HCT116 (cell line): ENCODE results near the gene RBMS1. TPM values are rescaled to one million over a fixed set of nuclear protein-coding genes. Genes with fewer than 3 reads are reported as not detected.

ENCODE experiments used
- ATAC-seq: fragments of 200-7000 bp; cut with Tn5 transposase; 2 replicates; pipeline ENCODE4 v1.9.1; 2020; ENCODE audit warnings: mild to moderate bottlenecking, moderate library complexity
- BruUV-seq: library from RNA; stranded (reverse); fragments of 400-500 nt; replicated peaks from 2 replicates; lab custom pipeline; 2021; lab: Mats Ljungman, UMichigan
- CTCF ChIA-PET: fragments of 300-600 bp; sonication (Branson Sonifier 250); formaldehyde crosslinking; loops from one replicate; lab custom pipeline; 2021; ENCODE audit warnings: antibody characterized with exemption; lab: Charles Lee
- POLR2A ChIA-PET: fragments of 300-600, 350-600 bp; sonication (Branson Sonifier 250); formaldehyde crosslinking; loops from one replicate; lab custom pipeline; 2021; ENCODE audit warnings: antibody characterized with exemption; lab: Charles Lee
- RAD21 ChIA-PET, 2 experiments: fragments of 300-600 bp; sonication (Branson Sonifier 250); formaldehyde crosslinking; loops; one replicate each; lab custom pipeline; 2023; ENCODE audit warnings: low total read pairs in 2 of 2; ENCODE audit not compliant: uncharacterized antibody in 2 of 2, unreplicated experiment in 2 of 2, low non-redundant PET in 1 of 2; lab: Charles Lee
- DNase-seq: peaks from one replicate; pipeline ENCODE4 v3.0.0-alpha.2; 2010; ENCODE audit warnings: low read depth, low spot score
- H2AFZ ChIP-seq: fragments of 200-600 bp; shearing (Covaris generic), sonication (generic); 2 replicates; pipeline ENCODE4 v1.6.1; 2017; ENCODE audit warnings: low read depth, mixed run types, mixed read lengths, antibody characterized with exemption, low read length; ENCODE audit not compliant: poor library complexity, severe bottlenecking
- H3K27ac ChIP-seq: 2 replicates; pipeline ENCODE4 v1.5.1; 2012; ENCODE audit warnings: low read depth, low read length
- H3K27me3 ChIP-seq: fragments of 200-600 bp; sonication (generic); 2 replicates; pipeline ENCODE4 v1.6.1; 2016; ENCODE audit warnings: mixed run types, low read length, mixed read lengths; ENCODE audit not compliant: insufficient read depth
- H3K36me3 ChIP-seq, 2 experiments: fragments of 200-500 bp in 1 of 2; fragments of 200-600 bp in 1 of 2; sonication (Bioruptor generic) in 1 of 2; sonication (generic) in 1 of 2; 2 replicates each; pipeline versions ENCODE4 v1.5.1 to v1.6.1; 2014 to 2016; ENCODE audit warnings: low read length in 2 of 2, inconsistent platforms in 1 of 2, mixed read lengths in 1 of 2, mixed run types in 1 of 2; ENCODE audit not compliant: insufficient read depth in 2 of 2, control insufficient read depth in 1 of 2
- H3K4me1 ChIP-seq, 2 experiments: fragments of 200-600 bp in 1 of 2; sonication (generic) in 1 of 2; 2 replicates each; pipeline versions ENCODE4 v1.5.1 to v1.6.1; 2012 to 2017; ENCODE audit warnings: low read length in 2 of 2, inconsistent platforms in 1 of 2, mild to moderate bottlenecking in 1 of 2, mixed read lengths in 1 of 2, mixed run types in 1 of 2, moderate library complexity in 1 of 2; ENCODE audit not compliant: insufficient read depth in 2 of 2, control insufficient read depth in 1 of 2
- H3K4me2 ChIP-seq: fragments of 200-600 bp; sonication (generic); 2 replicates; pipeline ENCODE4 v1.6.1; 2017; ENCODE audit warnings: mixed run types, low read length, mixed read lengths
- H3K4me3 ChIP-seq, 2 experiments: fragments of 200-600 bp in 1 of 2; sonication (generic) in 1 of 2; replicated peaks in 1 of 2; 2 replicates each; pipeline ENCODE4 v1.5.1; 2011 to 2016; ENCODE audit warnings: low read length in 2 of 2, control low read depth in 1 of 2, low read depth in 1 of 2, mild to moderate bottlenecking in 1 of 2, mixed read lengths in 1 of 2, mixed run types in 1 of 2
- H3K79me2 ChIP-seq: fragments of 200-600 bp; sonication (generic); 2 replicates; pipeline ENCODE4 v1.6.1; 2017; ENCODE audit warnings: mild to moderate bottlenecking, mixed run types, low read length, moderate library complexity, mixed read lengths; ENCODE audit not compliant: insufficient read depth
- H3K9ac ChIP-seq: fragments of 200-600 bp; sonication (generic); 2 replicates; pipeline ENCODE4 v1.6.1; 2016; ENCODE audit warnings: low read length, mixed read lengths
- H3K9me2 ChIP-seq: fragments of 200-600 bp; sonication (generic), shearing (Covaris generic); 2 replicates; pipeline ENCODE4 v1.6.1; 2017; ENCODE audit warnings: mixed run types, mild to moderate bottlenecking, moderate library complexity; ENCODE audit not compliant: insufficient read depth
- H3K9me3 ChIP-seq, 2 experiments: fragments of 200-500 bp in 1 of 2; fragments of 200-600 bp in 1 of 2; sonication (Bioruptor generic) in 1 of 2; sonication (generic) in 1 of 2; 2 replicates each; pipeline ENCODE4 v1.6.1; 2014 to 2017; ENCODE audit warnings: low read length in 2 of 2, mixed read lengths in 2 of 2, inconsistent platforms in 1 of 2, low read depth in 1 of 2, mild to moderate bottlenecking in 1 of 2, mixed run types in 1 of 2, moderate library complexity in 1 of 2; ENCODE audit not compliant: control insufficient read depth in 1 of 2, insufficient read depth in 1 of 2
- H4K20me1 ChIP-seq: fragments of 200-600 bp; sonication (generic), shearing (Covaris generic); 2 replicates; pipeline ENCODE4 v1.6.1; 2017; ENCODE audit warnings: mixed run types, mild to moderate bottlenecking, moderate library complexity; ENCODE audit not compliant: insufficient read depth
- ATF3 ChIP-seq: IDR thresholded peaks from 2 replicates; pipeline ENCODE4 v1.6.1; 2012
- EGR1 ChIP-seq: IDR thresholded peaks from 2 replicates; pipeline ENCODE4 v1.6.1; 2012; ENCODE audit warnings: low read depth
- ELF1 ChIP-seq: IDR thresholded peaks from 2 replicates; pipeline ENCODE4 v1.6.1; 2012; ENCODE audit warnings: low read depth, borderline replicate concordance
- EZH2 ChIP-seq: fragments of 200-600 bp; sonication (generic); IDR thresholded peaks from 2 replicates; pipeline ENCODE4 v1.6.1; 2017; ENCODE audit warnings: antibody characterized with exemption, mixed run types
- RAD21 ChIP-seq: IDR thresholded peaks from 2 replicates; pipeline ENCODE4 v1.6.1; 2012; ENCODE audit warnings: low read depth, mild to moderate bottlenecking
- SIN3A ChIP-seq: IDR thresholded peaks from 2 replicates; pipeline ENCODE4 v1.6.1; 2012; ENCODE audit warnings: low read depth
- SRF ChIP-seq: IDR thresholded peaks from 2 replicates; pipeline ENCODE4 v1.6.1; 2012; ENCODE audit warnings: low read depth
- ZBTB33 ChIP-seq: IDR thresholded peaks from 2 replicates; pipeline ENCODE4 v1.6.1; 2011; ENCODE audit warnings: mild to moderate bottlenecking, low read length, moderate library complexity; ENCODE audit not compliant: insufficient replicate concordance; ENCODE audit errors: extremely low read depth
- intact Hi-C: fragments of 100-400 bp; cut with micrococcal nuclease; formaldehyde crosslinking; loops from 2 replicates; pipeline ENCODE4 v1.10.0; 2022
- total RNA-seq: library from RNA; stranded (reverse); gene quantifications from one replicate; pipeline ENCODE4 v1.2.1, GENCODE V29; 2021; ENCODE audit not compliant: unreplicated experiment

RBMS1 gene
- total RNA-seq, 1 experiment from 2014 or later: 17.6 TPM

- intact Hi-C loops: no loop called here
- DNase-seq (no peak), ATAC-seq (no peak)
- BruUV-seq: no TSS peak
- Histone ChIP-seq H3K27me3 (no peaks in the 10 kb centered on the region), H3K9me3 (no peaks in the 10 kb centered on the region), H3K4me2 (no peak overlapping the region), H3K36me3 (no peaks in the 10 kb centered on the region), H3K4me3 (no peak overlapping the region), H3K27ac (no peak overlapping the region), H4K20me1 (no peaks in the 10 kb centered on the region), H2AFZ (no peak overlapping the region), H3K79me2 (no peaks in the 10 kb centered on the region), H3K9ac (no peak overlapping the region), H3K4me1 (no peaks in the 10 kb centered on the region), H3K9me2 (no peaks in the 10 kb centered on the region)
- POLR2A ChIA-PET: no interaction called here
- CTCF ChIA-PET: no interaction called here
- RAD21 ChIA-PET: no interaction called here
- TF ChIP-seq RAD21: no peak
- no peak for TF ChIP-seq EGR1
- TF ChIP-seq SRF: no peak
- TF ChIP-seq ELF1: no peak
- TF ChIP-seq SIN3A: no peak
- no peak for TF ChIP-seq ATF3
- no peak for TF ChIP-seq EZH2
- no peak for TF ChIP-seq ZBTB33
Observed at GRCh38 chr2:160473468-160474318, 19.9 kb downstream of the RBMS1 start.
